VCaP (cell line): ENCODE results near the gene NCK2.

ENCODE experiments used
- H3K27ac ChIP-seq: fragments of 450-650 bp; 2 replicates; pipeline ENCODE4 v1.5.1; 2017
- TF ChIP-seq, protein P1 (sequence below): fragments of 450-650 bp; conservative IDR thresholded peaks from 2 replicates; pipeline ENCODE4 v1.5.1; 2017; ENCODE audit warnings: mild to moderate bottlenecking, moderate library complexity

Gene NCK2

DNA sequence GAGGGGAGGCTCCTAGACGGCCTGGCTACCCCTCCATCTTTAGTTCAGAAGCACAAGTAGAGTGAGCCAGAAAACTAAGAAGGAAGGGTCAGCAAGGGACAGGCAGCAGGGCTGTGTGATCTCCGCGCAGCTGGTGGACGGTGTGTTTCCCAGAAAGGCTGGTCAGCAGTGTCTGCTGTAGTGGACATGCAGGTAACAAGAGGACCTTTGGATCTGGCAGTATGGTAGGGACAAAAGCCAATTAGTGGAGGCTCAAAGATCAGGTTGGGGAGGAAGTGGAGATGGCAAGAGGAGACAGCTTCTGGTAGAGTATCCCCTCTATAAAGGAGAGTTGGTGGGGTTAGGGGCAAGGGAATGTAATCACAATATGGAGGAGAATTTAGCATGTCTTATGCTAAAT is 95.1 kb downstream of the NCK2 start:
- no peak overlapping the region for H3K27ac ChIP-seq
- TF ChIP-seq, protein P1, sequence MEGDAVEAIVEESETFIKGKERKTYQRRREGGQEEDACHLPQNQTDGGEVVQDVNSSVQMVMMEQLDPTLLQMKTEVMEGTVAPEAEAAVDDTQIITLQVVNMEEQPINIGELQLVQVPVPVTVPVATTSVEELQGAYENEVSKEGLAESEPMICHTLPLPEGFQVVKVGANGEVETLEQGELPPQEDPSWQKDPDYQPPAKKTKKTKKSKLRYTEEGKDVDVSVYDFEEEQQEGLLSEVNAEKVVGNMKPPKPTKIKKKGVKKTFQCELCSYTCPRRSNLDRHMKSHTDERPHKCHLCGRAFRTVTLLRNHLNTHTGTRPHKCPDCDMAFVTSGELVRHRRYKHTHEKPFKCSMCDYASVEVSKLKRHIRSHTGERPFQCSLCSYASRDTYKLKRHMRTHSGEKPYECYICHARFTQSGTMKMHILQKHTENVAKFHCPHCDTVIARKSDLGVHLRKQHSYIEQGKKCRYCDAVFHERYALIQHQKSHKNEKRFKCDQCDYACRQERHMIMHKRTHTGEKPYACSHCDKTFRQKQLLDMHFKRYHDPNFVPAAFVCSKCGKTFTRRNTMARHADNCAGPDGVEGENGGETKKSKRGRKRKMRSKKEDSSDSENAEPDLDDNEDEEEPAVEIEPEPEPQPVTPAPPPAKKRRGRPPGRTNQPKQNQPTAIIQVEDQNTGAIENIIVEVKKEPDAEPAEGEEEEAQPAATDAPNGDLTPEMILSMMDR = no peak

DNA sequence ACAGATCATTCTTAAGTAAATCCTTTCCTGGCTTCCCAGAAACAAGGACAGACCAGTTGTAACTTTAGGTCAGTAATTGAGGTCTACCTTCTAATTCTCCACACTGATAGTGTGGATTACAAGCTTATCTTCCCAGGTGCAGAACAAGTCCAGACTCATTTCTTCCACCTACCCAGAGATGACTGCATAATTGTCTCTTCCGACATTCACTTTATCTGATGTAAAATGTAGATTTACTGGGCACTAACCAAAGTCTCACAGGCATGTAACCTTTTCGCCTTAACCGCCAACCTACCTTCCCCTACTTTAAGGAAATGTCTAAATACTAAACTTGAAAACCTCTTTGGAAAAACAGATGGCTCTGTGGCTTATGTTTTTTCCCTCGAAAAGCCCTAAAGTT is 96.2 kb downstream of the NCK2 start:
- TF ChIP-seq, protein P1 = no peak
- no peak overlapping the region for H3K27ac ChIP-seq

DNA sequence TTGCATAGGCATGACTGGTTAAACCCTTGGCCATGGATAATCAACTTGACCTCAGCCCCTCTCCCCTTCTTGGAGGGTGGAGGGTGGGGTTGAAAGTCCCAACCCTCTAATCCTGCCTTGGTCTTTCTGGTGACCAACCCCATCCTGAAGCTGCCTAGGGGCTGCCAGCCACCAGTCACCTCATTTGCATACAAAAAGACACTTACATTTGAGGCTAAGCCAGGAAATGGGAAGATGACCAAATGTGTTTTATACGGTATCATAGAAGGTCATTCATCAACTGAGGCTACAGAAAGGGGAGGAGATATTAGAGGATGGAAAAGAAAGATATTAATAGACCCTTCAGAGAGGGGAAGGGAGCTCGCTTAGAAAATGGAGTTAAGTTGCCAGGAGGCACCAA is 96.8 kb downstream of the NCK2 start:
- TF ChIP-seq, protein P1 = no peak
- no peak overlapping the region for H3K27ac ChIP-seq

DNA sequence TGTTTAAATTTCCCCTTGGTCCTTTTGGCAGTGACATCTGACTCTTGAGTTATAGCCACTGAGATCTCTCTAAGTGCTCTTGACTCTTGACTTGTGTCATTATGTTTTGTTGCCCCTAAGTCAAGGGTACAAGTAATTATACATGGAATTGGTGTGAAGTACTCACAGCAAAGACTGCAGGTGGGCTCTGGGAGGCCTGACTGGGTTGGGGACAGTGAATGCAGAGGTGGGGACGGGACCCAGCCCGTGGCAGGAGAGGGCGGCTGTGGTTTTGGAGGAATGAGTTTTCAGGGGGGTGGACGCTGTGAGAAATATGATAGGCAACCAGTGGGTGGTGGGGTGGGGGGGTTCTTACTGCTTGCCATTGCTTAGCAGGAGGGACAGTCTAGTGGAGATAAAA is 97.8 kb downstream of the NCK2 start:
- H3K27ac ChIP-seq = no peak overlapping the region
- TF ChIP-seq, protein P1 = no peak

DNA sequence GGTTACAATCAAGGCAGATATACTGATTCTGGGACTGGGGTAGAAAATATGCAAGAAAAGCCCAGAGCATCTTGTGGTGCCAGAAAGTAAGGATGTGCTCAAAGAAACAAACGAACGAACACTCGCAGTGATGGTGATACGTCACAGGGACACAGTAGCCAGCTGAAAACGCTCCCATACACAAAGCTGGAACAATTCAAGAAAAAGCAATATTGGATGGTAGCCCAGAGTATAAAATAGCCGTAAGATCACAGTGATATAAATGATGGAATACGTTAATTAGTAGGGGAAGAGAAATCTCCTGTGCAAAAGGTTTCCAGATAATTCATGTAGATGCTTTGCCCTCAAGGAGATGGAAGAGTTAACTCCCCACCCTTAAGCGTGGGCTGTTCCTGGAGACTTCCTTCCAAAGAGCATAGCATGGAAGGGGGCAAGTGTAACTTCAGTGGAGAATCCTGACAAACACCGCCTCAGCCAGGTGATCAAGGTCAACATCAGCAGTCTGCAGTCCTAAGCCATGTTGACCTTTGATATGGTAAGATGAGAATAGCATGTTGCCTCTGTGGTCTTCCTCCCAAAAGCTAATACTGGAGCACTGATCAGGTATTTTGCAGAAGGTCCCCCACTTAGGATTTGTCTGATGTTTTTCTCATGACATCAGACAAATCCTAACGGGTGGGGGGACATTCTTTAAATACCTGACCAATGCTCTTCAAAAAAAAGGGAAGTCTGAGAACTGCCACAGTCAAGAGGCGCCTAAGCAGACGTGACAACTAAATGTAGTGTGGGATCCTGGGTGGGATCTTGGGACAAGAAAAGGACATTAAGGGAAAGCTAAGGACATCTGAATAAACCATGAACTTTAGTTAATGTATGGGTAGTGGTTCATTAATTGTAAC is 99.0 kb downstream of the NCK2 start:
- no peak overlapping the region for H3K27ac ChIP-seq
- TF ChIP-seq, protein P1 = no peak

DNA sequence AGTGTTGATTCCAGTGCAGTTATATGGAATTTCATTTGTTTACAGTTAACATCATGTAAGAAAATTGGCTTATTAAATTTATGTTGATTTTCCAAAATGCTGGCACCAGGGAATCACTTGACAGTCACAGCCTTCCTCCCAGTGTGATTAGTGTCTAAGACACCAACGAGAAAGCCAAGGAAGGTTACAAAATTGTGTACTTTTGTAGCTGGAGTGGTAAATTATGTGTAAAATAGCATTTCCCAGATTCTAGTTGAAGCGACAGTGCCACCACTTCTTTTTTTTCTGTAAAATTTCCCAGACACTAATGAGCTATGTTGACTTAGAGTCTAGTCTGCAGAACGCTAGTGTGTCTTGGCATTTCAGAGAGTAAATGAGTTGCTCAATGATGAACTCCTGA is 101.3 kb downstream of the NCK2 start:
- no peak overlapping the region for H3K27ac ChIP-seq
- TF ChIP-seq, protein P1 = no peak

- TF ChIP-seq, protein P1 = no peak
- no peak overlapping the region for H3K27ac ChIP-seq
These were observed 102.3 kb downstream of the NCK2 start for GRCh38 chr2:105847056-105847455.
